ENCODE data around the gene MVK. TPM values are rescaled to one million over a fixed set of nuclear protein-coding genes. Genes with fewer than 3 reads are reported as not detected.

Gene MVK
- total and polyA plus RNA-seq, 4 donors, result 34.9 to 50.3 (median 41.4) TPM

GRCh38 chr12:109630107-109630506, 56.5 kb downstream of the MVK start (continued):
- TF ChIP-seq, protein P1, sequence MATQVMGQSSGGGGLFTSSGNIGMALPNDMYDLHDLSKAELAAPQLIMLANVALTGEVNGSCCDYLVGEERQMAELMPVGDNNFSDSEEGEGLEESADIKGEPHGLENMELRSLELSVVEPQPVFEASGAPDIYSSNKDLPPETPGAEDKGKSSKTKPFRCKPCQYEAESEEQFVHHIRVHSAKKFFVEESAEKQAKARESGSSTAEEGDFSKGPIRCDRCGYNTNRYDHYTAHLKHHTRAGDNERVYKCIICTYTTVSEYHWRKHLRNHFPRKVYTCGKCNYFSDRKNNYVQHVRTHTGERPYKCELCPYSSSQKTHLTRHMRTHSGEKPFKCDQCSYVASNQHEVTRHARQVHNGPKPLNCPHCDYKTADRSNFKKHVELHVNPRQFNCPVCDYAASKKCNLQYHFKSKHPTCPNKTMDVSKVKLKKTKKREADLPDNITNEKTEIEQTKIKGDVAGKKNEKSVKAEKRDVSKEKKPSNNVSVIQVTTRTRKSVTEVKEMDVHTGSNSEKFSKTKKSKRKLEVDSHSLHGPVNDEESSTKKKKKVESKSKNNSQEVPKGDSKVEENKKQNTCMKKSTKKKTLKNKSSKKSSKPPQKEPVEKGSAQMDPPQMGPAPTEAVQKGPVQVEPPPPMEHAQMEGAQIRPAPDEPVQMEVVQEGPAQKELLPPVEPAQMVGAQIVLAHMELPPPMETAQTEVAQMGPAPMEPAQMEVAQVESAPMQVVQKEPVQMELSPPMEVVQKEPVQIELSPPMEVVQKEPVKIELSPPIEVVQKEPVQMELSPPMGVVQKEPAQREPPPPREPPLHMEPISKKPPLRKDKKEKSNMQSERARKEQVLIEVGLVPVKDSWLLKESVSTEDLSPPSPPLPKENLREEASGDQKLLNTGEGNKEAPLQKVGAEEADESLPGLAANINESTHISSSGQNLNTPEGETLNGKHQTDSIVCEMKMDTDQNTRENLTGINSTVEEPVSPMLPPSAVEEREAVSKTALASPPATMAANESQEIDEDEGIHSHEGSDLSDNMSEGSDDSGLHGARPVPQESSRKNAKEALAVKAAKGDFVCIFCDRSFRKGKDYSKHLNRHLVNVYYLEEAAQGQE (IDR thresholded peaks at IDR 0.05), result no peak
- TF ChIP-seq, protein P2, sequence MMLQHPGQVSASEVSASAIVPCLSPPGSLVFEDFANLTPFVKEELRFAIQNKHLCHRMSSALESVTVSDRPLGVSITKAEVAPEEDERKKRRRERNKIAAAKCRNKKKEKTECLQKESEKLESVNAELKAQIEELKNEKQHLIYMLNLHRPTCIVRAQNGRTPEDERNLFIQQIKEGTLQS (IDR thresholded peaks at IDR 0.05), result no peak
- TF ChIP-seq NR2F2 (IDR thresholded peaks at IDR 0.05), result no peak

DNA sequence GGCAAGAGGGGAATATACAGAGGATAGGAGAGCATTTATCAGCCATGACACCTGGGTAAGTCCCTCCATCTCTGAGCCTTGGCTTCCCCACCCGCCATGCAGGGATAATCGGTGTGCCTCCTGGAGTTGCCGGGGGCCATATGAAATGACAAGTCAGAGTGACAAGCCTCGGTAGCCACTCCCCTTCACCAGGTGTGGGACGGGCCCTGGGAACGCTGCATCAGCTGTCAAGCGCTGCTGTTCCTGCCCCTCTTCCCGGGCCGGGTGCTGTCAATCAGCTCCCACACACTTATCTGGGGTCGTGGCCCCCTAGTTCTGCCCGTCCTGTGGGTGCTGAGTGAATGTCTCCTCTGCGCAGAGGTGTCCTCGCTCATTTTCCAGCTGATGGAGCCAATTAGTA, 57.2 kb downstream of the MVK start:
- H3K27ac ChIP-seq (ENCODE audit: low read depth in 1 of 2, low read length in 2 of 2), result no peak overlapping the region
- H3K4me3 ChIP-seq (ENCODE audit: low read depth in 1 of 3, low read length in 3 of 3), result no peak overlapping the region
- DNase-seq (ENCODE audit: low spot score), result no peak
- no peaks in the 10 kb centered on the region for H3K27me3 ChIP-seq (ENCODE audit: control insufficient read depth in 4 of 4, insufficient read depth in 4 of 4, low read length in 3 of 4)
- H3K4me1 ChIP-seq (ENCODE audit: control insufficient read depth in 4 of 4, insufficient read depth in 4 of 4, low read length in 3 of 4), result no peaks in the 10 kb centered on the region
- H3K9me3 ChIP-seq (ENCODE audit: control insufficient read depth in 4 of 4, low read length in 3 of 4), result no peaks in the 10 kb centered on the region
- H3K36me3 ChIP-seq (ENCODE audit: control insufficient read depth in 4 of 4, insufficient read depth in 3 of 4, low read depth in 1 of 4, low read length in 3 of 4), result no peaks in the 10 kb centered on the region
- 53% methylated on average over 13 of the region's 13 CpGs for WGBS
- no peak overlapping the region for H3K9ac ChIP-seq (ENCODE audit: low read depth in 1 of 2, low read length in 2 of 2)
- TF ChIP-seq SP1 (IDR thresholded peaks at IDR 0.05) (no peak), EGR1 (IDR thresholded peaks at IDR 0.05; ENCODE audit: low read depth in 2 of 2) (no peak), TAF1 (conservative IDR thresholded peaks at IDR 0.05) (no peak)
- TF ChIP-seq, protein P2 (IDR thresholded peaks at IDR 0.05), result no peak

DNA sequence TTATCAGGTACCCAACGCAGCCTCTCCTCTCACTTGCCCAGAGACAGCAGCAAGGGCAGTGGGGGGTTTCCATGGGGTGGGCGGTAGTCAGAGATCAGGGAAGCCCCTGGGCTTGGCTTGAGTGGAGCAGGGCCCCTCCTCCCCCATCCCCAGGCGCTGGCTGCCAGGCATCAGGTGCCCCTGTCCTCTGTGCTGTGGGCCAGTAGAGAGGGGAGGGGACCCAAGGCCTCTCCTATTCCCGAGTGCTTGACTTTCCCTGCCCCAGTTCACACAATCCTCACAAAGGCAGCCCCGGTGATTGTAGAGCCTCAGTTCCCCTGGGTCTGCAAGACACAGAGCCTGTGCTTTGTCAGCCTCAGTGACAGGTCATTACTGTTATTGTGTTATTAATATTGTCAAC, 57.7 kb downstream of the MVK start:
- H3K27me3 ChIP-seq (ENCODE audit: control insufficient read depth in 4 of 4, insufficient read depth in 4 of 4, low read length in 3 of 4), result no peaks in the 10 kb centered on the region
- TF ChIP-seq, protein P3, sequence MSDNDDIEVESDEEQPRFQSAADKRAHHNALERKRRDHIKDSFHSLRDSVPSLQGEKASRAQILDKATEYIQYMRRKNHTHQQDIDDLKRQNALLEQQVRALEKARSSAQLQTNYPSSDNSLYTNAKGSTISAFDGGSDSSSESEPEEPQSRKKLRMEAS (IDR thresholded peaks at IDR 0.05), result no peak
- TF ChIP-seq HNF4A (conservative IDR thresholded peaks at IDR 0.05), result no peak
- TF ChIP-seq FOXA1 (IDR thresholded peaks at IDR 0.05), result no peak
- no peak for TF ChIP-seq CTCF (IDR thresholded peaks at IDR 0.05; ENCODE audit: low read depth, low read length, missing input control)
- no peak for TF ChIP-seq JUND (IDR thresholded peaks at IDR 0.05)
- TF ChIP-seq NR2F2 (IDR thresholded peaks at IDR 0.05), result no peak
- TF ChIP-seq, protein P2 (IDR thresholded peaks at IDR 0.05), result no peak
- no peak for TF ChIP-seq YY1 (IDR thresholded peaks at IDR 0.05)
- TF ChIP-seq HNF4G (IDR thresholded peaks at IDR 0.05), result no peak
- no peak for TF ChIP-seq FOXA2 (IDR thresholded peaks at IDR 0.05)
- no peak for TF ChIP-seq TAF1 (conservative IDR thresholded peaks at IDR 0.05)
- no peak for TF ChIP-seq EGR1 (IDR thresholded peaks at IDR 0.05; ENCODE audit: low read depth in 2 of 2)
- TF ChIP-seq, protein P1 (IDR thresholded peaks at IDR 0.05), result no peak
- TF ChIP-seq ZBTB33 (IDR thresholded peaks at IDR 0.05), result no peak
- no peak for TF ChIP-seq RXRA (IDR thresholded peaks at IDR 0.05)
- TF ChIP-seq SP1 (IDR thresholded peaks at IDR 0.05), result no peak
- no peak for TF ChIP-seq GABPA (IDR thresholded peaks at IDR 0.05 in 1 of 2, conservative IDR thresholded peaks at IDR 0.05 in 1 of 2)
- no peak for DNase-seq (ENCODE audit: low spot score)

More for the DNA sequence above, 57.7 kb downstream of the MVK start:
- no peak overlapping the region for H3K4me3 ChIP-seq (ENCODE audit: low read depth in 1 of 3, low read length in 3 of 3)
- H3K4me1 ChIP-seq (ENCODE audit: control insufficient read depth in 4 of 4, insufficient read depth in 4 of 4, low read length in 3 of 4), result no peaks in the 10 kb centered on the region
- H3K36me3 ChIP-seq (ENCODE audit: control insufficient read depth in 4 of 4, insufficient read depth in 3 of 4, low read depth in 1 of 4, low read length in 3 of 4), result no peaks in the 10 kb centered on the region
- WGBS, result 81% methylated on average over 5 of the region's 5 CpGs
- no peak overlapping the region for H3K9ac ChIP-seq (ENCODE audit: low read depth in 1 of 2, low read length in 2 of 2)
- no peaks in the 10 kb centered on the region for H3K9me3 ChIP-seq (ENCODE audit: control insufficient read depth in 4 of 4, low read length in 3 of 4)
- no peak overlapping the region for H3K27ac ChIP-seq (ENCODE audit: low read depth in 1 of 2, low read length in 2 of 2)

All from liver (tissue), 9 donors.